Activated CD8-positive, alpha-beta memory T cell treated with anti-CD3 and anti-CD28 coated beads, Interleukin-2, amount 10 ng/mL, durations not matched to agents 7 days and 5 days (primary cell): ENCODE data around the gene PPP1R11. TPM values are rescaled to one million over a fixed set of nuclear protein-coding genes. Genes with fewer than 3 reads are reported as not detected.
"Not testable (repeated sequence)": the region's sequence is repeated elsewhere in the genome, so short reads cannot be mapped to it uniquely, and the experiment has no call there.

Source experiments
- ATAC-seq: fragments of 150-1000 bp; cut with Tn5 transposase; one replicate; pipeline ENCODE4 v1.10.0; 2021; ENCODE audit warnings: moderate library complexity
- CTCF ChIA-PET: fragments of 350-600 bp; sonication (Branson Sonifier 250); formaldehyde crosslinking; loops from one replicate; lab custom pipeline; 2021; ENCODE audit warnings: antibody characterized with exemption; lab: Charles Lee
- DNase-seq: peaks from one replicate; pipeline ENCODE4 v3.0.0-alpha.2; 2020
- H3K27ac Mint-ChIP-seq: one replicate; pipeline ENCODE4 v1.8.0; 2021; ENCODE audit warnings: mild to moderate bottlenecking, mixed read lengths
- H3K27me3 Mint-ChIP-seq: one replicate; pipeline ENCODE4 v1.8.0; 2021; ENCODE audit warnings: mixed read lengths
- H3K36me3 Mint-ChIP-seq: one replicate; pipeline ENCODE4 v1.8.0; 2021; ENCODE audit warnings: mild to moderate bottlenecking, mixed read lengths
- H3K4me1 Mint-ChIP-seq: one replicate; pipeline ENCODE4 v1.8.0; 2021; ENCODE audit warnings: mixed read lengths
- H3K4me3 Mint-ChIP-seq: one replicate; pipeline ENCODE4 v1.8.0; 2021; ENCODE audit warnings: mild to moderate bottlenecking, moderate library complexity, mixed read lengths
- H3K9me3 Mint-ChIP-seq: one replicate; pipeline ENCODE4 v1.8.0; 2022; ENCODE audit warnings: low read depth, mixed read lengths
- total RNA-seq, 2 experiments: library from RNA; stranded (reverse); gene quantifications; one replicate each; pipeline ENCODE4 v1.2.3, GENCODE V29; 2021

Gene PPP1R11, protein sequence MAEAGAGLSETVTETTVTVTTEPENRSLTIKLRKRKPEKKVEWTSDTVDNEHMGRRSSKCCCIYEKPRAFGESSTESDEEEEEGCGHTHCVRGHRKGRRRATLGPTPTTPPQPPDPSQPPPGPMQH
- total RNA-seq = 10 to 100 TPM; 49.5 to 50.4 TPM

DNA sequence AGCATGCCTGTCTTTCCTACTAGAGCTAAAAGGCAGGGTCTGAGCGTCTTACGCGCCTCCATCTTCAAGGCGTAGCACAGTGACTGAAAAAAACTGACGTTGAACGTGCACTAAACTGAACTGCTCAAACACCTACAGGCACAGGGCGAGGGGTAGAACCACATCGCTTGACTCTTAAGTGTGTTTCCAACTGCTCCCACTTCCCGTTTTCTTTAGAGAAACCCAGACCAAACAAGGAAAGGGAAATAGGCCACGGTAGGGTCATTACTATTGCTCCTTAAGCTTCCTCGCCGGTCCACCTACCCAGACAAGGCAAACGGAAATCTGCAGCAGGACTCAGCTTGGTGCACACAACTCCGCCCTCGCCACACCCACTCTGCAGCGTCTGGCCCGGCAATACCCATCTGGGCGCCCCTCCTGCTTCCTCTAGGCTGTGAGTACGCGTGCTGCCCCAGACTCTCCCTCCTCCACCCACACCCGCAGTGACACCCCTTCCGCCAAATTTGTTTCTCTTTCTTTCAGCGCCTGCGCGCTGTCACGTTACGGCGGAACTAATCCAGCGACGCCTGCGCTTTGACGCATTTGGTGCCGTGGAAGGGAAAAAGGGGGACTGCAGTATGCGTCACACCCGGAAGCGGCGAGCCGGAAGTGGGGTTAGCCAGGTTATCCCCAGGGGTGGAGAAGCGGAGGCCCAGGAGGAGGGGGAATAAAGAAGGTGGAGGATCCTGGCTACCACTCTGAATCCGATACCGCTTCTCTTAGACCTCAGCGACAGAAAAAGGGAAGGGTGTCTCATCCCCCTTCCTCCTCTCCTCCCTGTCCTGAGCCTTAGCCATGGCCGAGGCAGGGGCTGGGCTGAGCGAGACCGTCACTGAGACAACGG is at the start of gene PPP1R11:
PPP1R11 (plus strand) TSS at position 622 of the 883 bp plus-strand sequence; CDS start at position 835, 213 bp downstream.
- CTCF ChIA-PET = interaction anchor here (0.6 to 2.4 kb wide), 5 partner anchors 35 to 232 kb away, joined by 3 to 10 read pairs (median 5); no protein-coding TSS in a partner anchor
- DNase-seq (peak; percentile 100), ATAC-seq (peak; percentile 97)
- no peaks in the 10 kb centered on the region for H3K9me3 Mint-ChIP-seq
- H3K4me1 Mint-ChIP-seq = peaks cover 57% of the 10 kb centered on the region
- peak within 1 kb of the TSS; percentile 96 for H3K27ac Mint-ChIP-seq
- H3K36me3 Mint-ChIP-seq = peaks cover 50% of the 10 kb centered on the region
- H3K27me3 Mint-ChIP-seq = peaks cover 15% of the 10 kb centered on the region
- peak within 1 kb of the TSS; percentile 96 for H3K4me3 Mint-ChIP-seq

DNA sequence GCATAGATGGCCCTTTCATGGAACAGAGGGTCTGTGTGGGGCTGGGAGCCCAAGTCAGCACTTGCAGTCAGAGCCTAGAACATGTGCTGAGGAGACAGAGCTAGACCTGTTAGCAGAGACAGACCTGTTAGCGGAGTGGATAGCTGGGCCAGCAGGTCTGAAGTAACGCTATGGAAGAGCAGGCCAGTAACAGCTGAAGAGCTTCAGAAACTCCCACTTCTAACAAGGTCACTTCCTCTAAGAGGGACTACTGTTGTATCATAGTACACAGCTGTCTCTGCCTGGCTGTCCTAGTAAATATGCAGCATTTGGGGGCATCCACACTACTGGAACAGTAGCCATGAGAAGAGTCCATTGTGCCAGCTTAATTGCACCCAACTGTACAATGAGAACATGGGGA is 47.2 kb upstream of the PPP1R11 start:
- peaks cover 2% of the 10 kb centered on the region for H3K36me3 Mint-ChIP-seq
- CTCF ChIA-PET = no interaction called here
- no peak overlapping the region for H3K4me3 Mint-ChIP-seq
- ATAC-seq (no peak), DNase-seq (no peak)
- H3K4me1 Mint-ChIP-seq = no peaks in the 10 kb centered on the region
- no peak overlapping the region for H3K27ac Mint-ChIP-seq
- no peaks in the 10 kb centered on the region for H3K9me3 Mint-ChIP-seq
- no peaks in the 10 kb centered on the region for H3K27me3 Mint-ChIP-seq

DNA sequence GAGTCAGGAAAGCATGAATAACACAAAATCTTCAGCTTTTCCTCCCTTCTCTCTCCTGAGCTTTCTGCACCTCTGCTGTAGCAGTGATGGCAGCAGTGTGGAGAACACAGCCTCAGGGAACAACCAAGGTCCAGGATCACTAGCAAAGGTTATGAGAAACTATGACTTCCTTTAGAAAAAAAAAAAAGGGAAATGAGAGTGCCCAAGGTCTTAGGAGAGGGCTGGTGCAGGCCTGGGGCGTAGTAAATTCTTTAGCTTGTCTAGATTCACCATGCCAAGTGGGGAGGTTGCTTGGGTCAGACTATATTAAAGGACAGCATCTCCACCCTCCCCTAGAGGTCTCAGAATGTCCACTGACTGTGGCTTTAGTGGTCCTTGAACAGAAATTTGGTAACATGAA is 46.4 kb upstream of the PPP1R11 start:
- Mint-ChIP-seq H3K4me1 (no peaks in the 10 kb centered on the region), H3K36me3 (peaks cover 2% of the 10 kb centered on the region), H3K27ac (no peak overlapping the region), H3K9me3 (no peaks in the 10 kb centered on the region), H3K4me3 (no peak overlapping the region), H3K27me3 (no peaks in the 10 kb centered on the region)
- ATAC-seq (no peak), DNase-seq (no peak)
- CTCF ChIA-PET = interaction anchor here (1.1 kb wide), 1 partner anchor 172 kb away, joined by 3 read pairs; no protein-coding TSS in a partner anchor

DNA sequence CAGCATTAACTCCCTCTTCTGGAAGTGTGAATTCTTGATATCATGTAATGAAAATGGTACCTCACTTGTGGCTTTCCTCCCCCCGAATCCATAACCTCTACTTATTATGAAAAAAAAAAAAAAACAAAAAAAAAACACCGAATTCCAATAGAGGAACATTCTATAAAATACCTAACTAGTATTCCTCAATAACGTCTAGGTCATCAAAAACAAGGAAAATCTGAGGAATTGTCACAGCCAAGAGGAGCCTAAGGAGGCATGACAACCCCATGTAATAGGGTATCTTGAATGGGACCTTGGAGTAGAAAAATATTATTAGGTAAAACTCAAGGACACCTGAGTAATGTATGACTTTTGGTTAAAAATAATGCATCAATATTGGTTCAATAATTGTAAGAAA is 44.8 kb upstream of the PPP1R11 start:
- Mint-ChIP-seq H3K4me1 (no peaks in the 10 kb centered on the region), H3K36me3 (peaks cover 2% of the 10 kb centered on the region), H3K27me3 (no peaks in the 10 kb centered on the region), H3K27ac (no peak overlapping the region), H3K4me3 (no peak overlapping the region), H3K9me3 (no peaks in the 10 kb centered on the region)
- ATAC-seq (no peak), DNase-seq (no peak)
- CTCF ChIA-PET = no interaction called here

DNA sequence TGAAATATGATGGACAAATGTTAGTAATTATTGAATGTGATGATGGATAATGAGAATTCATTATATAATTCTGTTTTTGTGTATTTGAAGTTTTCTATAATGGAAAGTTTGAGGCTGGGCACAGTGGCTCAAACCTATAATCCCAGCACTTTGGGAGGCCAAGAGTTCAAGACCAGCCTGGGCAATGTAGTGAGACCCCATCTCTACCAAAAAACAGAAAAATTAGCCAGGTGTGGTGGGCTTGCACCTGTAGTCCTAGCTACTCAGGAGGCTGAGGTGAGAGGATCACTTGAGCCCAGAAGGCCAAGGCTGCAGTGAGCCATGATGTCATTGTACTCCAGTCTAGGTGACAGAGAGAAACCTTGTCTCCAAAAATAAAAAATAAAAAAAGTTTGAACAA is 44.3 kb upstream of the PPP1R11 start:
- H3K4me3 Mint-ChIP-seq, H3K9me3 Mint-ChIP-seq: not testable (repeated sequence)
- CTCF ChIA-PET = interaction anchor here (0.5 to 1.0 kb wide), 2 partner anchors 162 to 301 kb away, joined by 3 read pairs; no protein-coding TSS in a partner anchor

DNA sequence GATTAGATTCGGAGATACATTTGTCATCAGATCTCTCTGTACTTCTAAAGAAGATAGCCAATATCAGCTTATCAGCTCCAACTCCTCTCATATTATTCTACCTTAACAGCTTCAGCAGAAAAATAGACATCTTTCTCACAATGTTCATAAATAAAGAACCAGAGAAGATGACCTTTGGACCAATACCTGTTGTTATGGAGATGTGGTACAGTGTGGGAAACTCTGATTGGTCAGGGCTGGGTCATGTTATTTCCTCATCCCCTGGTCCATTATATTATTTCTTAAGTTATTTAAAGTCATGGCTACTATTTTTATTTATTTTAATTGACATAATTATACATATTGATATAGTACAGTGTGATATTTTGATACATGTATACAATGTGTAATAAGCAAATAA is 41.8 kb upstream of the PPP1R11 start:
- DNase-seq (no peak), ATAC-seq (no peak)
- Mint-ChIP-seq H3K4me1 (no peaks in the 10 kb centered on the region), H3K27me3 (no peaks in the 10 kb centered on the region), H3K27ac (no peak overlapping the region), H3K9me3 (no peaks in the 10 kb centered on the region), H3K4me3 (no peak overlapping the region), H3K36me3 (peaks cover 2% of the 10 kb centered on the region)
- CTCF ChIA-PET = interaction anchor here (1.6 to 2.0 kb wide), 2 partner anchors 12 to 177 kb away, joined by 4 read pairs; no protein-coding TSS in a partner anchor

More for the DNA sequence above, 44.3 kb upstream of the PPP1R11 start:
- not testable (repeated sequence) for DNase-seq, H3K27me3 Mint-ChIP-seq, ATAC-seq, H3K36me3 Mint-ChIP-seq, H3K4me1 Mint-ChIP-seq, H3K27ac Mint-ChIP-seq

DNA sequence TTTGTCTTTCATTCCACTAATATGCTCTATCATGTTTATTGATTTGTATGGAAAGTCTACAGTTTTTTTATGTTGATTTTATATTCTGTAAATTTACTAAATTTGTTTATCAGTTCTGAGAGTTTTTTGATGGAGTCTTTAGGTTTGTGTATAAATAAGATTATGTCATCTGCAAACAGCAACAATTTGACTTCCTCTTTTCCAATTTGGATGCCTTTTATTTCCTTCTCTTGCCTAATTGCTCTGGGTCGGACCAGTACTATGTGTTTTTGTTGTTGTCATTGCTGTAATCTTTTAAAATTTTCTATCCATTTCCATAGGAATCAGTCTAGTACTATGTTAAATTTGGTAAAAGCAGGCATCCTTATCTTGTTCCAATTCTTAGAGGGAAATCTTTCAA is 37.4 kb upstream of the PPP1R11 start:
- Mint-ChIP-seq H3K27me3 (no peaks in the 10 kb centered on the region), H3K36me3 (no peaks in the 10 kb centered on the region), H3K27ac (no peak overlapping the region), H3K4me3 (no peak overlapping the region), H3K4me1 (no peaks in the 10 kb centered on the region), H3K9me3 (no peaks in the 10 kb centered on the region)
- no peak for DNase-seq
- no peak for ATAC-seq
- CTCF ChIA-PET = no interaction called here

DNA sequence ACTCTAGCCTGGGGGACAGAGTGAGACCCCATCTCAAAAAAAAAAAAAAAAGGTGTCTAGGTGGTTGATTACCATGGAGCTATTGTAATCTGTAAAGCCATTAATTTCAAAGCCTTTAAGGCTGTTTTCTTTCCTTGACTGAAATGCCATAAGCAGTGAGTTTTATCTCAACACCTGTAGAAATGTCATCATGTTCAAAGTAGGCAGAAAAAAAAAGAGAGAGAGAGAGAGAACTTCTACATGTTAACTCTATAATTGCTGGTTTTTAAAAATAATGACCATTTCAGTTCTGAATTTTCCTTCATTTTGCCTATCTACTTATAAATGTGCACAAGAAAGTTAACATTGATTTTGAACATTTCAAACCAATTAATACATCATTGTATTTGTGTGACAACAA is 35.6 kb upstream of the PPP1R11 start:
- Mint-ChIP-seq H3K27me3 (no peaks in the 10 kb centered on the region), H3K4me3 (no peak overlapping the region)

DNA sequence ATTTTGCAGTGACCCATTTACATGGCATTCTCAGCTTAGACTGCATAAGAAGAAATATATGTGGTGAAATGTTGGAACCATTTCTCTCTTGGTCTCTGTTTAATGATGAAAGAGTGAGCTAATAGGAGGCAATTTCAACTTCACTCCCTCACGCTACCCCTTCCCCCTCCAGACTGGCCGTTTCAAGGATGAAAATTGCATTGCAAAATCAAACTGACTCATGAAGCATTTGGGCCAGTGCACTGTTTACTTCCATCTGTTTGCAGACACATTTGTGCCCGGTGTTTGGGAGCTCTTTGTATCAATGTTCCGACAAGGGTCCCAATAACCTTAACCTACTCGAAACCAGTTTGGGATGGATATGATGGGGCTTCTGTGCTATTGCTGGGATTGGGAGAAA is 33.6 kb upstream of the PPP1R11 start:
- H3K9me3 Mint-ChIP-seq, H3K4me1 Mint-ChIP-seq, H3K27me3 Mint-ChIP-seq, ATAC-seq, H3K27ac Mint-ChIP-seq, H3K4me3 Mint-ChIP-seq, CTCF ChIA-PET, DNase-seq, H3K36me3 Mint-ChIP-seq: not testable (repeated sequence)

More for the DNA sequence above, 35.6 kb upstream of the PPP1R11 start:
- Mint-ChIP-seq H3K27ac (no peak overlapping the region), H3K36me3 (peaks cover 2% of the 10 kb centered on the region), H3K9me3 (no peaks in the 10 kb centered on the region), H3K4me1 (no peaks in the 10 kb centered on the region)
- ATAC-seq = no peak
- DNase-seq = no peak
- CTCF ChIA-PET = interaction anchor here (0.6 kb wide), 1 partner anchor 31 kb away, joined by 3 read pairs; no protein-coding TSS in a partner anchor

DNA sequence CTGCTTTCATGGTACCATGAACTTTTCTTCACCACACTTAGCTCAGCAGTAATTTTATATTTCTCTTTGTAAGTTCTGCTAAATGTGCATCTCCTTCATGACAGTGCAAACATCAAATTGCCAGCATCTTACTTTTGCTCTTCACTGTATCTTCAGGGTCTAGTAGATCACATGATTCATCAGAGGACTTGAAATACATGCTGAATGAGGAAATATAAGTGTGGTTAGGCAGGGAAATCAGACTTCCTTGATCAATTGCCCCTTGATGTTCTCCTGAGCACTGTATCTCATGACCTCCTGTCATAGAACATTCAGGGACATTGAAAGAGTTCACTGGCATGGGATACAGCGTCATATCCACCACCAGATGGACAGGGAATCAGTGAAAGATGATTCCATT is 31.2 kb upstream of the PPP1R11 start:
- CTCF ChIA-PET = interaction anchor here (2.0 kb wide), 1 partner anchor 188 kb away, joined by 4 read pairs; no protein-coding TSS in a partner anchor
- no peaks in the 10 kb centered on the region for H3K9me3 Mint-ChIP-seq
- H3K27ac Mint-ChIP-seq = no peak overlapping the region
- no peaks in the 10 kb centered on the region for H3K27me3 Mint-ChIP-seq
- peaks cover 4% of the 10 kb centered on the region for H3K4me1 Mint-ChIP-seq
- no peak for DNase-seq
- no peak overlapping the region for H3K4me3 Mint-ChIP-seq
- H3K36me3 Mint-ChIP-seq = peaks cover 3% of the 10 kb centered on the region
- ATAC-seq = no peak

DNA sequence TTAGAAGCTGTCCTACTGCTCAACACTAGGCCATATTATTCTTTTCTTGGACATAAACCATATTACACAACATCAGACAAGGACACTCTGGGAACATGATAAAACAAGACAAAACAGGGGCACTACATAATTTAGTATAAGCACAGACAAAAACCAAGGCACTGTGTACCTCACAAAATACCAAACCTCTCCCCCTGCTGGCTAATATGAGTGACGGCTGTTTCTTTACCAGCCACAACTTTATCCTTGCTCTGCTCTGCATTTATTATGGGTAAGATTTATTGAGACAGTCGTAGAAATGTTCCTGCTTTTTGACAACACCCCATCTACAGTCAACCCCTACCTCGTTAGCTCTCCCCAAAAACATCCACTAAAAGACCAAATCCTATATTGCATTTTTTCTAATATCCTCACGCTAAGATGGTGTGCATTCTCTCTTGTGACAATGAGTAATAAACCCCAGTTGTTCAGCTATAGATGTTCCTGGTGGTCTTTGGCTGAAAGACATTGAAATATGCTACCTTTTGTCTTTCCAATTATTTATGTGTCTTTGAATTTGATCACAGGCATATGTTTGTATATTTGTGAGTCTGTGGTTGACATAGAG is 29.7 kb upstream of the PPP1R11 start:
- DNase-seq (no peak), ATAC-seq (peak; percentile 69)
- Mint-ChIP-seq H3K27me3 (no peaks in the 10 kb centered on the region), H3K36me3 (peaks cover 3% of the 10 kb centered on the region), H3K4me3 (no peak overlapping the region), H3K4me1 (peaks cover 4% of the 10 kb centered on the region), H3K9me3 (no peaks in the 10 kb centered on the region), H3K27ac (no peak overlapping the region)
- CTCF ChIA-PET = interaction anchor here (0.5 to 2.0 kb wide), 9 partner anchors 10 to 189 kb away, joined by 3 to 4 read pairs (median 3); partner anchors contain the start of gene HLA-A

DNA sequence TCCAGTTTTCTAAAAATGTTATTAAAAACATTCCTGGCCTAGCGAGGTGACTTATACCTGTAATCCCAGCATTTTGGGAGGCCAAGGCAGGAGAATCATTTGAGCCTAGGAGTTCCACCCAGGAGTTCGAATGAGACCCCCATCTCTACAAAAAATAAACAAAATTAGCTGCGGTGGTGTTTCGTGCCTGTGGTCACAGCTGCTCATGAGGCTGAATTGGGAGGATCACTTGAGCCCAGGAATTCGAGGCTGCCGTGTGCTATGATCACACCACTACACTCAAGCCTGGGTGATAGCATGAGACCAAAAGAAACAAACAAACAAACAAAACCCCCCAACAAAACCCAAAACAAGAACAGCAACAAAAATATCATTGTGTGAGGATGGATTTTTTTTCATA is 25.8 kb upstream of the PPP1R11 start:
- CTCF ChIA-PET = interaction anchor here (1.8 kb wide), 1 partner anchor 193 kb away, joined by 5 read pairs; no protein-coding TSS in a partner anchor
- H3K27me3 Mint-ChIP-seq = no peaks in the 10 kb centered on the region

DNA sequence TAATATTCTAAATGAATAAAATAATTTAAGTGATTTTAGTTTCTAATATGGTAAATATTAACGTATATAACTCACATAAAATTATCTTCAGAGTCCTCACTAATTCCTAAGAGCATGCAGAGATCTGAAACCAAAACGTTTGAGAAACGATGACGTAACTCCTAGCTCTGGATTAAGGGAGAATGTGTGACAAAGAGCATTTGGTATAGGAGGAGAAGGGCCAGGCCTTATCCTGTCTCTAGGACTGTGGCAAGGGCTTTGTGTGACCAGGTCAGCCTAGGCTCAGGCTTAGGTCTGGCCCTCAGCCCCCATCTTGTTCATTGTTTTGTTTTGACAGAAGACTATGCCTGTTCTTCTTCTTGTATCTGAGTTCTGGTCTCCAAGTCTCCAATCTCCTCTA is 25.2 kb upstream of the PPP1R11 start:
- DNase-seq (no peak), ATAC-seq (no peak)
- peaks cover 15% of the 10 kb centered on the region for H3K4me1 Mint-ChIP-seq
- H3K36me3 Mint-ChIP-seq = no peaks in the 10 kb centered on the region
- H3K4me3 Mint-ChIP-seq = no peak overlapping the region
- no peaks in the 10 kb centered on the region for H3K9me3 Mint-ChIP-seq
- CTCF ChIA-PET = no interaction called here
- H3K27me3 Mint-ChIP-seq = no peaks in the 10 kb centered on the region
- H3K27ac Mint-ChIP-seq = no peak overlapping the region

More for the DNA sequence above, 25.8 kb upstream of the PPP1R11 start:
- no peak for DNase-seq
- no peak for ATAC-seq
- Mint-ChIP-seq H3K4me1 (peaks cover 15% of the 10 kb centered on the region), H3K9me3 (no peaks in the 10 kb centered on the region), H3K36me3 (peaks cover 1% of the 10 kb centered on the region), H3K4me3 (no peak overlapping the region), H3K27ac (no peak overlapping the region)
